H9 (cell line): Measurements from ENCODE around the gene ARID1B. TPM values are rescaled to one million over a fixed set of nuclear protein-coding genes. Genes with fewer than 3 reads are reported as not detected.

ENCODE experiments used
- DNase-seq: peaks from one replicate; pipeline ENCODE4 v3.0.0-alpha.2; 2017
- H2AFZ ChIP-seq: one replicate; pipeline ENCODE4 v1.6.1; 2013; ENCODE audit warnings: mild to moderate bottlenecking, low read length, control low read depth, moderate library complexity
- H2AK5ac ChIP-seq: 2 replicates; pipeline ENCODE4 v1.6.1; 2013; ENCODE audit warnings: low read length, control low read depth, mixed read lengths; ENCODE audit not compliant: insufficient read length
- H2BK120ac ChIP-seq: one replicate; pipeline ENCODE4 v1.6.1; 2013; ENCODE audit warnings: low read depth, mild to moderate bottlenecking, low read length, control low read depth, inconsistent platforms; ENCODE audit not compliant: poor library complexity, severe bottlenecking
- H2BK12ac ChIP-seq: 2 replicates; pipeline ENCODE4 v1.6.1; 2013; ENCODE audit warnings: low read length, control low read depth, mixed read lengths, low read depth; ENCODE audit not compliant: insufficient read length
- H2BK15ac ChIP-seq: 2 replicates; pipeline ENCODE4 v1.6.1; 2013; ENCODE audit warnings: low read depth, low read length, control low read depth
- H2BK20ac ChIP-seq: one replicate; pipeline ENCODE4 v1.6.1; 2013; ENCODE audit warnings: low read depth, mild to moderate bottlenecking, low read length, control low read depth, inconsistent platforms; ENCODE audit not compliant: poor library complexity, severe bottlenecking
- H2BK5ac ChIP-seq: 2 replicates; pipeline ENCODE4 v1.6.1; 2013; ENCODE audit warnings: low read length, control low read depth, mixed read lengths; ENCODE audit not compliant: insufficient read length
- H3K14ac ChIP-seq: 2 replicates; pipeline ENCODE4 v1.6.1; 2013; ENCODE audit warnings: low read length, control low read depth; ENCODE audit not compliant: insufficient read depth
- H3K18ac ChIP-seq: 2 replicates; pipeline ENCODE4 v1.6.1; 2013; ENCODE audit warnings: low read depth, mild to moderate bottlenecking, mixed read lengths, low read length, control low read depth; ENCODE audit not compliant: insufficient read length
- H3K23ac ChIP-seq: 2 replicates; pipeline ENCODE4 v1.6.1; 2013; ENCODE audit warnings: low read length, control low read depth, mixed read lengths, low read depth; ENCODE audit not compliant: insufficient read length
- H3K23me2 ChIP-seq: 2 replicates; pipeline ENCODE4 v1.6.1; 2013; ENCODE audit warnings: low read depth, mild to moderate bottlenecking, mixed read lengths, low read length, control low read depth; ENCODE audit not compliant: insufficient read length, poor library complexity, severe bottlenecking
- H3K27ac ChIP-seq: 2 replicates; pipeline ENCODE4 v1.5.1; 2013; ENCODE audit warnings: low read length, control low read depth, mixed read lengths, low read depth; ENCODE audit not compliant: insufficient read length
- H3K27me3 ChIP-seq: 2 replicates; pipeline ENCODE4 v1.6.1; 2013; ENCODE audit warnings: low read length, control low read depth, inconsistent platforms; ENCODE audit not compliant: insufficient read depth
- H3K4ac ChIP-seq: 2 replicates; pipeline ENCODE4 v1.6.1; 2013; ENCODE audit warnings: low read depth, mild to moderate bottlenecking, control low read depth, inconsistent platforms, low read length, moderate library complexity
- H3K4me1 ChIP-seq: 2 replicates; pipeline ENCODE4 v1.6.1; 2013; ENCODE audit warnings: low read length, control low read depth, inconsistent platforms; ENCODE audit not compliant: insufficient read depth
- H3K4me2 ChIP-seq: 2 replicates; pipeline ENCODE4 v1.6.1; 2013; ENCODE audit warnings: low read length, control low read depth, mixed read lengths; ENCODE audit not compliant: insufficient read length, insufficient read depth
- H3K56ac ChIP-seq: 2 replicates; pipeline ENCODE4 v1.6.1; 2013; ENCODE audit warnings: low read depth, mild to moderate bottlenecking, mixed read lengths, low read length, control low read depth; ENCODE audit not compliant: insufficient read length
- H3K79me1 ChIP-seq: 2 replicates; pipeline ENCODE4 v1.6.1; 2013; ENCODE audit warnings: low read depth, mild to moderate bottlenecking, moderate library complexity, low read length, control low read depth, inconsistent platforms; ENCODE audit not compliant: insufficient read depth, poor library complexity, severe bottlenecking
- H3K79me2 ChIP-seq: 2 replicates; pipeline ENCODE4 v1.6.1; 2013; ENCODE audit warnings: low read length, control low read depth, inconsistent platforms; ENCODE audit not compliant: insufficient read depth
- H3K9ac ChIP-seq: 2 replicates; pipeline ENCODE4 v1.6.1; 2013; ENCODE audit warnings: low read length, control low read depth, mixed read lengths; ENCODE audit not compliant: insufficient read length; ENCODE audit errors: extremely low read depth
- H3K9me3 ChIP-seq: one replicate; pipeline ENCODE4 v1.6.1; 2013; ENCODE audit warnings: low read depth, low read length, inconsistent platforms; ENCODE audit not compliant: control insufficient read depth
- H3T11ph ChIP-seq: one replicate; pipeline ENCODE4 v1.6.1; 2013; ENCODE audit warnings: mild to moderate bottlenecking, low read length, control low read depth, inconsistent platforms
- H4K20me1 ChIP-seq: one replicate; pipeline ENCODE4 v1.6.1; 2013; ENCODE audit not compliant: control insufficient read depth, insufficient read length, insufficient read depth
- H4K5ac ChIP-seq: 2 replicates; pipeline ENCODE4 v1.6.1; 2013; ENCODE audit warnings: low read depth, mild to moderate bottlenecking, mixed read lengths, low read length, control low read depth; ENCODE audit not compliant: insufficient read length
- H4K8ac ChIP-seq: replicated peaks from 2 replicates; pipeline ENCODE4 v1.6.1; 2013; ENCODE audit warnings: low read length, control low read depth, mixed read lengths, low read depth; ENCODE audit not compliant: insufficient read length
- H4K91ac ChIP-seq: 2 replicates; pipeline ENCODE4 v1.6.1; 2013; ENCODE audit warnings: low read depth, mild to moderate bottlenecking, moderate library complexity, mixed read lengths, low read length, control low read depth; ENCODE audit not compliant: insufficient read length
- H3K27ac Mint-ChIP-seq, 3 experiments: 2 replicates in 2 of 3; 3 replicates in 1 of 3; pipeline ENCODE4 v1.8.0; 2020 to 2021; ENCODE audit warnings: mixed read lengths in 3 of 3, mild to moderate bottlenecking in 1 of 3, moderate library complexity in 1 of 3
- H3K27me3 Mint-ChIP-seq: 2 replicates; pipeline ENCODE4 v1.8.0; 2021; ENCODE audit warnings: low read depth, mild to moderate bottlenecking, moderate library complexity, mixed read lengths
- H3K36me3 Mint-ChIP-seq, 3 experiments: 2 replicates in 2 of 3; 3 replicates in 1 of 3; pipeline ENCODE4 v1.8.0; 2020 to 2021; ENCODE audit warnings: low read depth in 3 of 3, mixed read lengths in 3 of 3; ENCODE audit not compliant: insufficient read depth in 1 of 3
- H3K4me1 Mint-ChIP-seq, 2 experiments: 2 replicates each; pipeline ENCODE4 v1.8.0; 2020; ENCODE audit warnings: mixed read lengths in 2 of 2
- H3K4me3 Mint-ChIP-seq, 2 experiments: 2 replicates in 1 of 2; 3 replicates in 1 of 2; pipeline ENCODE4 v1.8.0; 2020 to 2021; ENCODE audit warnings: mild to moderate bottlenecking in 2 of 2, mixed read lengths in 2 of 2, moderate library complexity in 1 of 2
- H3K9me3 Mint-ChIP-seq, 2 experiments: 2 replicates in 1 of 2; 3 replicates in 1 of 2; pipeline ENCODE4 v1.8.0; 2020; ENCODE audit warnings: mild to moderate bottlenecking in 2 of 2, mixed read lengths in 2 of 2, moderate library complexity in 1 of 2
- CTCF ChIP-seq: fragments of 200-600 bp; sonication (generic); conservative IDR thresholded peaks from 3 replicates; pipeline ENCODE4 v1.8.0; 2021; ENCODE audit warnings: antibody characterized with exemption, mild to moderate bottlenecking
- WGBS: extraction: QIAGEN DNeasy Blood & Tissue Kit; methylation state at CpG from one replicate; pipeline ENCODE4 v1.1.7; 2013; ENCODE audit warnings: missing lambda C conversion rate, low lambda C conversion rate, mixed read lengths; ENCODE audit not compliant: insufficient read length; ENCODE audit errors: extremely low coverage; 5-methylcytosine and 5-hydroxymethylcytosine counted together
- total RNA-seq: library from RNA; stranded (reverse); gene quantifications from 2 replicates; pipeline ENCODE4 v1.2.1, GENCODE V29; 2021

ARID1B gene
- total RNA-seq, 1 experiment from 2014 or later: 88.2 TPM

GRCh38 chr6:156756630-156757610 lies 20.3 kb upstream of the ARID1B start:
- Histone ChIP-seq H3T11ph (no peak overlapping the region), H3K18ac (no peak overlapping the region), H2BK5ac (no peak overlapping the region), H4K20me1 (no peaks in the 10 kb centered on the region), H3K4ac (no peak overlapping the region), H3K56ac (no peak overlapping the region), H2BK20ac (no peak overlapping the region), H3K27me3 (no peaks in the 10 kb centered on the region), H4K8ac (no peak overlapping the region), H3K14ac (no peak overlapping the region), H2AFZ (no peak overlapping the region), H4K5ac (no peak overlapping the region), H2BK15ac (no peak overlapping the region), H3K9me3 (no peaks in the 10 kb centered on the region), H2BK120ac (no peak overlapping the region), H3K23me2 (no peaks in the 10 kb centered on the region), H3K9ac (no peak overlapping the region), H3K79me2 (no peaks in the 10 kb centered on the region), H3K4me2 (no peak overlapping the region), H3K4me1 (0 out of 2 replicates have a peak, but pooled peaks cover 3% of the 10 kb centered on the region), H4K91ac (no peak overlapping the region), H3K23ac (no peak overlapping the region), H3K79me1 (no peaks in the 10 kb centered on the region), H3K27ac (no peak overlapping the region), H2BK12ac (no peak overlapping the region), H2AK5ac (no peak overlapping the region)
- no peak for DNase-seq
- no peak overlapping the region for H3K27ac Mint-ChIP-seq
- no peak for TF ChIP-seq CTCF
- no peak overlapping the region; a peak in 1 of 5 replicates for H3K4me3 Mint-ChIP-seq
- H3K9me3 Mint-ChIP-seq: no peaks in the 10 kb centered on the region
- H3K4me1 Mint-ChIP-seq: peaks cover 9 to 11% of the 10 kb centered on the region in 2 experiments
- no peaks in the 10 kb centered on the region for H3K36me3 Mint-ChIP-seq
- WGBS: 100% methylated on average over 2 of the region's 8 CpGs
- no peaks in the 10 kb centered on the region for H3K27me3 Mint-ChIP-seq
